GM12874 (cell line): ENCODE measurements around the gene SERINC4.
A peak's percentile ranks its signal among the peaks of the same experiment; 100 is the strongest.

Source experiments
- TF ChIP-seq, protein P1 (sequence below): IDR thresholded peaks from 2 replicates; pipeline ENCODE4 v1.5.1; 2011; ENCODE audit warnings: low read depth, mild to moderate bottlenecking, control low read depth, low read length, moderate library complexity; ENCODE audit not compliant: insufficient read depth

SERINC4 gene

DNA sequence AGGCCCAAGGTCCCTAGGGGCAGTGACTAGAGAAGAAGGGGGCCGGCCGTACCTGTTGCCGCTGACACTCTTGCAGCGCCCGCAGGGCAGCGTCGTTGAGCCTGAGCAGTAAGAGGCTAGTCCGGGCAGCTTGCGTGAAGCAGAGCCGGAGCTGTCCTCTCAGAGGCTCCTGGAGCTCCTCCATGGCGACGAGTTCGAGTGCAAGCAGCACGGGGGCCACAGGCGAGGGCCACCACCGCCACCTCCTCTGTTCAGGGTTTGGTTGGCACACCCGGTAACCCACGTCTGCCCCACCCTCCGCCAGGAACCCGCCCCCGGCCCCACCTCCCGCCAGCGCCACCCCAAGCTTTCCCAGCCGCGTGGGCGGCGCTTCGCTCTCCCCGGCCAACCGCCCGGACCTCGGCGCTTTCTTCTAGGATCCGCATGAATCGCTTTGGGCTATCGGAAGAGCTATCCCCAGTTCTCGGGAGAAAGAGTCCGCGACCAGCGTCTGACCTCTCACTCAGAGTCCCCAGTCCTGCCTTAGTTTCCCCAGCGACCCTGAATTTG lies 23.2 kb downstream of the SERINC4 start, which contains the start of gene ELL3:
Gene ELL3, minus strand, starts transcription at position 249 of the 549 bp plus-strand sequence. Its CDS starts 65 bp downstream, at position 184.
- TF ChIP-seq, protein P1, sequence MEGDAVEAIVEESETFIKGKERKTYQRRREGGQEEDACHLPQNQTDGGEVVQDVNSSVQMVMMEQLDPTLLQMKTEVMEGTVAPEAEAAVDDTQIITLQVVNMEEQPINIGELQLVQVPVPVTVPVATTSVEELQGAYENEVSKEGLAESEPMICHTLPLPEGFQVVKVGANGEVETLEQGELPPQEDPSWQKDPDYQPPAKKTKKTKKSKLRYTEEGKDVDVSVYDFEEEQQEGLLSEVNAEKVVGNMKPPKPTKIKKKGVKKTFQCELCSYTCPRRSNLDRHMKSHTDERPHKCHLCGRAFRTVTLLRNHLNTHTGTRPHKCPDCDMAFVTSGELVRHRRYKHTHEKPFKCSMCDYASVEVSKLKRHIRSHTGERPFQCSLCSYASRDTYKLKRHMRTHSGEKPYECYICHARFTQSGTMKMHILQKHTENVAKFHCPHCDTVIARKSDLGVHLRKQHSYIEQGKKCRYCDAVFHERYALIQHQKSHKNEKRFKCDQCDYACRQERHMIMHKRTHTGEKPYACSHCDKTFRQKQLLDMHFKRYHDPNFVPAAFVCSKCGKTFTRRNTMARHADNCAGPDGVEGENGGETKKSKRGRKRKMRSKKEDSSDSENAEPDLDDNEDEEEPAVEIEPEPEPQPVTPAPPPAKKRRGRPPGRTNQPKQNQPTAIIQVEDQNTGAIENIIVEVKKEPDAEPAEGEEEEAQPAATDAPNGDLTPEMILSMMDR, result no peak

DNA sequence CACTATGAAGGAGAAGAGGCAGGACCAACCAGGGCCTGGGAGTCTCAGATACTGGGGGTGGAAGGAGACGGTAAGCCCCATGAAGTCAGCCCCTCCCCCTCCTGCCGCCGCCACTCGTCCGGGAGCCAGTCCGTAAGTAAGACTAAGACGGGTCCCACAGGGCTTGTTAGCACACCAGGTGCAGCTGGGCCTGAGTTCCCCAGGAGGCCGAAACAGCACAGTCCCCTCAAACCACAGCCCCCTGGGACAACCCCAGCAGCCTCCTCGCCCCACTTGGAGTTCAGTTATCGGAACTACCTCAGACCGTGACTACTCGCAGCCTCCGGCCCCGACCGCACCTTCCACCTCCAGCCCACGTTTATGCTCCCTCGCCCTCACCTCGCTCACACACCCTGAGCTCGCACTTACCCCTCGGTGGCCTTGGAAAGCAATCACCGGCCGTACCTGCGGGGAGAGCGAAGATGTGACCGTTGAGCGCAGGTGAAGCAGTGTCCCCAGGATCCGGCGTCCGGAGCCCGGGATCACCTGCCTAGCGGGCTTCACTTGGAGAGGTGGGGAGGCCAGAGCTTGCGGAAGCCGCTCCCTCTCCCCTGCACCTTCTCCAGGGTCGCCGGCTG lies 23.8 kb downstream of the SERINC4 start:
- TF ChIP-seq, protein P1, result no peak

DNA sequence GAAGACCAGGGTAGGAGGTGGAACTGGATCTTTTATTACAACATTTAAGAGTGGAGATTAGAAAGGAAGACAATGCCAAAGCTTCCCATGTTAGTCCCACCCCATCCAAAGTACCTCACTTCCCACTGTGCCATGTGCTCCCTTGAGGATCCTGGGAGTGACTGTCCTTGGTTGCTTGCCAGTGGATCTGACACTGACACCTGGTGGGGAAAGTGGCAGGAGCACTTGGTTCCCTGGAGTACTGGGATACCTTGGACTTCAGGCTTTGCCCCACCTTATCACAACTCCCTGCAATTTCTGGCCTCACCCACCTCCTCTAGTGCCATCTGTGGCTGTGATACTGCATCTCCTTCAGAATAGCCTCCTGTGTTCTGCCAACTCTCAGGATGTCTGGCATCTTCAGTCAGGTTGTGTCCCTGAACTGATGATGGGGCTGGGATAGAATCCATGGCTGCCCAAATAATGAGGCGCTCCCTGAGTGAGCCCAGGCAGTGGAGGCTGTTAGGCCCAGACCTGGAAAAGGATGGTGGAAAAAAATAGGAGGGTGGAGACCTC lies 24.5 kb downstream of the SERINC4 start:
- TF ChIP-seq, protein P1, result no peak

DNA sequence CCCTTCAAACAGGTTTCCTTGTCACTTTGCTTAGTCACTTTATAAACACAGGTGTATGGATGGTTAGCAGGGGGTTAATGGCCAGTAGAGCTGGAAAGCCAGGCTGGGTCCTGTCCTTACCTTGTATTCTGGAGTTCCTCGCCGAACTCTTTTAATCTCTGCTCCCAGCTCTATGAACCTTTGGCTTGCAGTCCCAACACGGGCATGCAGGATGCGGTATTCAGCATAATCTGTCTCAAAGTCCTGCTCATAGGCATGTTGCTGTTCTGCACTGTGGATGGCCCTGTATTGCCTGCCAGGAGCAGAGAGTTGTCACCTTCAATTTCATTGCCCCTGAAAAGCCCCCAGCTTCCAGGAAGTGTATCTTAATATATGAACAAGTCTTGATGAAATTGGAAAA lies 26.0 kb downstream of the SERINC4 start:
- TF ChIP-seq, protein P1, result no peak

DNA sequence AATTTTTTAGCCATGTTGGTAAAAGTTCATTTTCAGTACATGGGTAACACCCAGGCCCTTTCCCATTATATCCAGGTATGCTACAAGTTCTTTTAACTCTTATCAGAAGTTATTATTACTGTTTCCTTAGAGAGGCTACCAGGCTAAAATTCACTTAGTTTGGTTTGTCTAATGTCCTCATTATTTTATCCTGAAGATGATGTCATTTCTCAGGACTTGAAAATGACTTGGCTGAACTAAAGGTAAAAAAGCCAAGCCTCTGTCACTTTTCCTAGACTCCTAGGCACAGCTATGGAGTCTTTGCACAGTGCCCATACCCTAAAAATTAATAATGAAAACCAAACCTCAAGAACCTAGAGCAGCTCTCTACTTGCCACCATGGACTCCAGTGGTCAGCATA lies 27.4 kb downstream of the SERINC4 start:
- TF ChIP-seq, protein P1, result no peak

DNA sequence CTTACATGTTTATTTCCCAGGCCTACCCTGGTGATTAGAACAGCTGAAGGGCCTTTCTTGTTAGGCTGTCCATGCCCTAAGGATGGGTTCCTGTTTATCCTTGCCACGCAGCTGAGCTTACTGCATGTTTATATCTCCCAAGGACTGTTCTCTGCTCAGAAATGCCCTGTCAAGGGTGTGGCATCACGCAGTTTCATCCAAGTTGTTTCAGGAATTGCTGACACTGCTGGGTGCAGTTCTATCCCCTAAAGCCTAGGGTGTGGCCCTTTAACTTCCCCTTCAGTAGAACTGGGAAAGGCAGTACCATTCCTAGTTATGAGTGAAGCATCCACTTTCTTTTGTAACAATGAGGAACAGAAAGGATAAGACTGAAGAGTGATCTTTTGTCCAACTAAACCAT lies 28.2 kb downstream of the SERINC4 start:
- TF ChIP-seq, protein P1, result no peak

DNA sequence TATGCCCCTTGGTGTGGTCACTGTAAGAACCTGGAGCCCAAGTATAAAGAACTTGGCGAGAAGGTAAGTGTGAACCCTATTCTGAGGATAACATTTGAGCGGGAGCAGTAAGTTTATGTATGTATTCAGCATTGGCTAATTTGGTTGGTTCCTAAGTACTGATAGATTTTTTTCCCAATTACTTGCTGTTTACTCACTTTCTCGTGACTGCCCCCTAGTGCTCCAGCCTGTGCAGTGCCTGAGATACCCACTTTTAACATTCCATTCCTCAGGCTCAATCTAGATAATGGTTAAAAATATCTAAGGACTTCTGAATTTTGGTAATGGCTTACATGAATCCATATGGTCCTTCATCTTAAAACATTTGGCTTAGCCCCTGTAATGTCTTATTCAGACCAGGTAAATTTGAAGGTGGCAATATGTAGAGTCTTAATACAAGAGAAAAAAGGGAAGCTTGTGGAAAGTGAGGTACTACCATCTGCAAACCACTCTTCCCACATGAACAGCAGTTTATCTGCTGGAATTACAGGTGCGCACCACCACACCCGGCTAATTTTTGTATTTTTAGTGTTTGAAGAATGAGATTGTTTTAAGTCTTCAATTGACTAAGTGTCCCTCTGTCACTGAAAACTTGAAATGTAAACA lies 30.3 kb downstream of the SERINC4 start:
- TF ChIP-seq, protein P1, result peak; percentile 77
